Dermis blood vessel endothelial cell (primary cell): ENCODE results near the gene EPB42. TPM values are rescaled to one million over a fixed set of nuclear protein-coding genes. Genes with fewer than 3 reads are reported as not detected.
A peak's percentile ranks its signal among the peaks of the same experiment; 100 is the strongest.
"Not testable (repeated sequence)": the region's sequence is repeated elsewhere in the genome, so short reads cannot be mapped to it uniquely, and the experiment has no call there.

Source experiments
- DNase-seq: peaks from one replicate; pipeline ENCODE4 v3.0.0; 2010
- total RNA-seq: library from RNA; depleted of rRNA; stranded (reverse); fragments of >200 nt; gene quantifications from 2 replicates; pipeline ENCODE4 v1.2.3, GENCODE V29; 2014

EPB42 gene
- total RNA-seq, 1 donor from 2014 or later, result not detected

DNA sequence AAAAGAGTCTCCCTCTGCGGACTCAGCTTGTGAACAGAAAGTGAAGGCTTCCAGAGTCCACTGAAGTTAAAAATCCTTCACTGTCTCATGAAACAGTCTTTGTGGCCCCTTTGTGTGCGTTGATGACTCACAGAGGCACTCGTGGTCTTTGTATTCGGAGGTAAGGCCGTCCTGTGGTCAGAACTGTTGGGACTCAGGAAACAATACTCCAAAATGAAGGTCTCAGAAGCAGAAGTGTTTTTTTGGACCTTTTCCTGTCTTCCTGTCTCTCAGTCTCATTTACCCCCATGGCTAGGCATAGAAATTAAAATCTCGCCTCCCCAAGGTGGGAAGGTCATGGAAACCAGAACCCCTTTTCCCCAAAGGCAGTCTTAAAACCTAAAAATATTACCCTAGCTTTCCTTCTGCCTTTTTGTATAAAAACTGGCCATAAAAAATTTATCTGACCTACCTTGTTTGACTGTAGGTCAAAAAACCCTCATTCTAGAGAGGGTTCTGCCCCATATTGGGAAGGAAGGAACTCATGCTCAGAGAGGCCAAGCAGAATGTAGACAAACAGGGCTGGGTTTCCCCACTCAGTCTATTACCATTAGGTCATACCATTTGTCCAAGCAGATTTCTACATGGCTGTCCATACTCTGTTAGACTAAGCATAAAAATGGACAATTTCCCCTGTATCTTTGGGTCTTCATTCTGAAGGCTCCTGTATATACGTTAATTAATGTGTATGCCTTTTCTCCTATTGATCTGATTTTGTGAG is 19.1 kb upstream of the EPB42 start:
- DNase-seq, result peak; percentile 41

DNA sequence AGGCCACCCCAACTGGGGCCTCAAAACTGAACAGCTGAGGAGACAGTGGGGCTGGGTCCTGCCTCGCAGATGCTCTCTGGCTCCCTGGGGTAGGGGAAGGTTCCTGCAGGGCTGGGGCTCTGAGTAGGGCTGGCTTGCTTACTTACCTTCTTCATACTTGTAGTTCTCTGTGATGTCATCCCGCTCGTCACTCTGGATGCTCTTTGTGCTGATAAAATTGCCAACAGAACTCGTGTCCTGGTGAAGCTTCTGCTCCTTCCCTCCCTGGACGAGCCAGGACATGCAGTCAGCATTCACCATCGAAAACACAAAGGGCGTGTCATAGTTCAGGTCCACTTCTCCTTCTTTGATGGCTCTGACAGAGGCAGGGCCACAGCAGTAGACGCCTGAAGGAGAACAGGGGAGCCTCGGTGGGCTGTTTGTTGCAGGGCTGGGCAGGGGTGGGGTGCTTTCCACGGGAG is 17.9 kb upstream of the EPB42 start:
- no peak for DNase-seq

DNA sequence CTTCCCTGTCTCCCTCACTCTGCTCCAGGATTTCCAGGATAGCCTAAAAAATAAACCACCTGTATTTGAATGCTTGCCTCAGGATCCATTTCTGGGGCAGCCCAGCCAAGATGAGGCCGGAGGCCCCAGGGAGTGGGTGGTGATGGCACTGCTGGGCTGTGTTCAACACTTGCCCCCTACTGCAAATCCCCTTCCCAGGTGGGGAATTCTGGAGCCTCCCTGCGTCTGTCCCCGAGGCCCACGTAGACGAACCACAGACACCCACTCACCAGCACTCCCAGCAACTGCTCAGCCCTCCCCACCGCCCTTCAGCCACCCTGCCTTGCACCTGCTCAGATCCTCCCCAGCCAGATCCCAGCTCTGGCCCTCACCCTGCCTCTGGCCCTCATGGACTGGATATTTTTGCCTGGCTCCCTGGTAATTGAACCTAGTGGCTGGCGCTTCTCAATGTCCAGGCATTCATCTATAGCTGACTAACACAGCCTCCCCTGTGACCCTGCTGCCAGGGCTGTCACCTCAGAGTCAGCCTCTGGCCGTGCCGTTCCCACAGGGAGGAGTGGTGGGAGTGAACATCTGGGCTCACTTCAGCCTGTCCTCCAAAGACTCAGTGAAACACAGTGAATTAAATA is 17.1 kb upstream of the EPB42 start:
- no peak for DNase-seq

DNA sequence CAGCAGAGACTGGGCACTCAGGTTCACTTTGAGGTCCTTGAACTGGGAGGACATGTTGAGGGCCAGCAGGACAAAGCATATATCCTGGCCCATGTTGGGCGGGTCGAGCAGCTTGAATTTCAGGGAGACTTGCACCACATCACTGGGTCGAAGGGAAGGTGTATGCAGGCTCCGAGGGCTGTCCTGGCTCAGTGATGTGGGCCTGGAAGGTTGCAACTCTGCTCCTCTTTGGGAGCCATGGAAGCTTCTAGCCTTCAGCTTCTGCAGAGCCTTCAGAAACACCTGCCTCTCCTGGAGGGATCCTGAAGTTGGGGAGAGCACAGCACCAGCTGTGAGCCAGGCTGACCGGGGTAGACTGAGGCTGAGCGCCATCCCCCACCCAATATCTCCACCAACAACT is 14.7 kb upstream of the EPB42 start:
- DNase-seq, result no peak

DNA sequence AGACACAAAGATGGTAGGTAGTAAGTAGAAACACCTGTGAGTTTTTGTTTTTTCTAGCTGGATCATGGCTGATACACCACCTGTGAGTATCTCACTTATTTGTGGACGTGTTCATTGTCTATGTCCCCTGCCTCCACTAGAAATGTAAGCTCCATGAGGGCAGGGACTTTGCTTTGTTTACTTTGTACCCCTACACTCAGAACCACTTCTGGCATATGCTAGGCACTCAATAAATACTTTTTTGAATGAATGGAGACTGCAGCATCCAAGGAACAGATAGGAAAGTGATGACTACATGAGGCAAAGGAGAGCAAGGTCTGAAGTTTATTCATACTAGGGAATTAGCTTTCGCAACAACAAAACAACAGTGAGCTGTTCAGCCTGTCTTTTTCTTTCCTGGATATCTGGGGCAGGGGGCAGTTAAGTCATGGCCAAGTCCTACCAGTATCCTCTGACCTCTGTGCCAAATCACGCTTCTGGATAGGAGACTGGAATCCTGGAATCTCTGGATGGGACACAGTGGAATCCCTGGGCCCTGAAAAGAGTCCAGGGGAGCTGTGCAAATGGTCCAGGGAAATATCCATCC is 11.6 kb upstream of the EPB42 start:
- no peak for DNase-seq

DNA sequence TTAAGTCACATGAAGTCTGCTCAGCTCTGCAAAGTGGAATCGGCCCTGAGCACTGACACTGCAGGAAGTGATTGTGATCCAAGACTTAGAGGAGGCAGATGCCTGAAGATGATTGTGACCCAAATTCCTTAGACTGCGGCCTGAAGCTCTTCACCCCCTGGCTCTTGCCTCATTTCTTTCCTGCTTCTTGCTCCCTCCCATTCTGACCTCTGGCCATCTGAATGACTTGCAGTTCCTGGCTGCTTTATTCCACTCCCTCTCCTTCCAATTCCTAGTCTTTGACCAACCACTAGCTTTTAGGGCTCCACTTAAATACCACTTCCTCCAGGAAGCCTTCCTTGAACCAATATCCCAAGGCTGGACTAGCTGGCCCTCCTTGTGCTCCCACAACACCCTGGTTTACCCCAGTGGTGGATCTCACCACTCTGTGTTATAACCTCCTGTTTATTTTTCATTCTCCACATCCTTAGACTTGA is 9.9 kb upstream of the EPB42 start:
- no peak for DNase-seq

DNA sequence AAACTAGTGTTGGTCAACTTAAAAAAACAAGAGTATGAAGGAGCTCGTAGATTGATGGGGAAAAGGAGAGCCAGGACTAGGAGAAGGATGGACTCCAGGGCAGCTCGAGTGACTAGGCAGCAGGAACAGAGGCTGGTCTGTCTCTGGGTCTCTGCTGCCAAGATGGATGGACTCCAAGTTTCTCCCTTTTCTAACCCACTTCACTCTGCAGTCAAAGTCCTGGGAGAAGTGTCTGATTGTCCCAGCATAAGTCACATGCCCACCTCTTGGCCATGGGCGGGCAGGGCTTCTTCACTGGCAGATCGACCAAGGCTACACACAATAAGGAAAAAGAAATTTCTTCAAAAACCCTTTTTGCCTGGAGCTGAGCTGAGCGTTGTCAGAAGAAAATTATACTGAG is 9.2 kb upstream of the EPB42 start:
- no peak for DNase-seq

DNA sequence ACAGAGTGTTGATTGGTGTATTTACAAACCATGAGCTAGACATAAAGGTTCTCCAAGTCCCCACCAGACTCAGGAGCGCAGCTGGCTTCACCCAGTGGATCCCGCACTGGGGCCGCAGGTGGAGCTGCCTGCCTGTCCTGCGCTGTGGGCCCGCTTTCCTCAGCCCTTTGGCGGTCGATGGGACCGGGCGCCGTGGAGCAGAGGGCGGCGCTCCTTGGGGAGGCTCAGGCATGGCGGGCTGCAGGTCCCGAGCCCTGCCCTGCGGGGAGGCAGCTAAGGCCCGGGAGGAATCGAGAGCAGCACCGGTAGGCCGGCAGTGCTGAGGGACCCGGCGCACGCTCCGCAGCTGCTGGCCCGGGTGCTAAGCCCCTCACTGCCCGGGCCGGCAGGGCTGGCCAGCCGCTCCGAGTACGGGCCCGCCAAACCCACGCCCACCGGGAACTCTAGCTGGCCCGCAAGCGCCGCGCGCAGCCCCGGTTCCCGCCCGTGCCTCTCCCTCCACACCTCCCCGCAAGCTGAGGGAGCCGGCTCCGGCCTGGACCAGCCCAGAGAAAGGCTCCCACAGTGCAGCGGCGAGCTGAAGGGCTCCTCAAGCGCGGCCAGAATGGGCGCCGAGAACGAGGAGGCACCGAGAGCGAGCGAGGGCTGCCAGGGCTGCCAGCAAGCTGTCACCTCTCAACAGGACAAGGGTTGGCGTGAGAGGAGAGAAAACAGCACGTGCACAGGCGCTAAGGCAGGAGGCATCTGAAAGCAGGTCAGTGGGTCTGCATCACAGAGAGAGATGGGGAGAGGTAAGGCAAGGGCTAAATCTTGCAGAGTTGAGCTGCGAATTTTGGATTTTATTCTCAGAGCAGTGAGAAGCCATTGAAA is 5.9 kb upstream of the EPB42 start:
- DNase-seq, result no peak

DNA sequence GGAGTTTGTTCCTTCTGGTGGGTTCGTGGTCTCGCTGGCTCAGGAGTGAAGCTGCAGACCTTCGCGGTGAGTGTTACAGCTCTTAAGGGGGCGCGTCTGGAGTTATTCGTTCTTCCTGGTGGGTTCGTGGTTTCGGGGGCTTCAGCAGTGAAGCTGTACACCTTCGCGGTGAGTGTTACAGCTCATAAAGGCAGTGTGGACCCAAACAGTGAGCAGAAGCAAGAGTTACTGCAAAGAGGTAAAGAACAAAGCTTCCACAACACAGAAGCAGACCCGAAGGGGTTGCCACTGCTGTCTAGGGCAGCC is 5.1 kb upstream of the EPB42 start:
- DNase-seq, result not testable (repeated sequence)

DNA sequence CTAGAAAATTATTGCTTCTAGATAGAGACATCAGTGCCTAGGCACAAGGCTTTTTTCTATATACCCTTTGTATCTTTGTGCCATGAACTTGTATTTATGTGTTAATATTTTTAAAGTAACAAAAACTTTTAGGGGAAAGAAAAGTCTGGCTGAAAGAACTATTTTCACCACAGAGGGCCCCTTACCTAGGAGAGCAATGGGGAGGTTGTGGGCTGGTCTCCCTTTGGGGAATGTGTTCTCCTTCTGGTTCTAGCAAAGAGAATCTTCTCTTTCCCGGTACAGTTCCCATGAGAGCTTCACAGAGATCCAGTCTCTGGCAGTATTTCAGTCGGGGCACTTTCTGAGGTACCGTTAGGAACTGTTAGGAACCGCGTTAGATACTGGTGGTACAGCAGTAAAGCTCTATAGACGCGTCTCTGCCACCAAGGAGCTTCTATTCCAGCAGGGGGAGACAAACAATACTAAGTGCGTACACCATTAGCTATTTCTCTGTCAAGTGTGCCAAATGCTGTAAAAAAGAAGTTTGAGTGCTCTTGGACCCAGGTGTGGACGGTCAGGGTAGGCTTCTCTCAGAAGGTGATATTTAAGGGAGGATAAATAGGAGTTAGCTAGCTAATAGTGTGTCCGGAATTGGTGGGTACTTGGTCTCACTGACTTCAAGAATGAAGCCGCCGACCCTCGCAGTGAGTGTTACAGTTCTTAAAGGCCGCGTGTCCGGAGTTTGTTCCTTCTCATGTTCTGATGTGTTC is 4.6 kb upstream of the EPB42 start:
- peak; percentile 79 for DNase-seq

DNA sequence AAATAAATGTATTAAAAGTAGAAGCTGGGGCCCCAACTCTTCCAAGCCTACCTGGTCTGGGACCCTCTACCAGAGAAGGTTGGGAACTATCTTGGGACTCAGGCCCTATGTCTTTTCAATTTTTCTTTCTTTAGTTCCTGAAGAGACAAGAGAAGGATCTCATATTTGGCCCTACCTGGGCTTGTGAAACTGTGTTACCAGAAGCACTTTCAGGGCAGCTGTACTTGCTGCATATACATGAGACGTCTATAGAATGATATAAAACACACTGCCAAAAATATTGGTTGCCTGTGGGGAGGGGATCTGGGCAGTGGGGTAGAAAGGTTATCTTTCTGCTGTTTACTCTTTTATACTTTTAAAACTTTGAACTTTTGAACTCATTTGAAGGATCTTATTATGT is 604 bp upstream of the EPB42 start:
- no peak for DNase-seq

DNA sequence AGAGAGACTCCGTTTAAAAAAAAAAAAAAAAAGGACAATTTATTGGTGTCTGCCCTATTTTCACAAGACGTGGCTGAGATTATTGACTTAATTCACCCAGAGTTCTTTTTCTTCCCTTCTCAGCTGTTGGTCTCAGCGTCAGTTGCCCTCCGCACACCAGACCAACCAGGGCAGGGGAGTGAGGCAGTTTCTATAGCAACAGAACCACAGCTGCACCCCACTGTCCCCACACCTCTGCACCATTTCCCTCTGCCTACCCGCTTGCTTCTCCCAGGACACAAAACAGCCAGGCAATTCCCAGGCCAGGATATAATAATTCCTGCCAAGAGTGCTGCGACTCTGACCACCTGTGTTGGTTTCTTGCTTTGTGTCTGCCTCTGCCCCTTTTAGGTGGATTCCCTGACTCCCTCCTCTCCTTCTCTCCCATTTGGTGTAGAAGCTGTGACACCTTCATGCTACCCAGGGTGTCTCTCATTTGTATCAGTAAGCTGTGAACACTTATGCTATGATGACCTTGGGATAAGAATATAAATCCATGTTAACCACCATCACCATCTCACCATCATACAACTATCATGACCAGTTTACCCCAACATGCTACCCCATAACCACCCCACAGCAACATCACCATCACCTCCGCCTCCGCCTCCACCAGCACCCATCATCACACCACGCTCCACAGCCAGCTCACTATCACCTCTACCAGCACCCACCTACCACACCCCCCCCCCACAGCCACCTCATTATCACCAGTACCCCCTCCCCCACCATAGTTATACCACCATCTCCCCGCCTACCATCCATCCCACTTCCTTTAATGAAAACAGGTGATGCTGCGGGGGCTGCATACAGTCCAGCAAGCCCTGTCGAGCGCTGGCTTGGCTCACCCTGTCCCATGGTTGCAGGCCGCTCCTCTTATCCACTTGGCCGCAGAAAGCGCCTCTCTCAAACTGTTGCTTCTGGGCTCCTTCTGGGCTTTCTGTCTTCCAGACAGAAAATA is 589 bp downstream of the EPB42 start:
- DNase-seq, result no peak

DNA sequence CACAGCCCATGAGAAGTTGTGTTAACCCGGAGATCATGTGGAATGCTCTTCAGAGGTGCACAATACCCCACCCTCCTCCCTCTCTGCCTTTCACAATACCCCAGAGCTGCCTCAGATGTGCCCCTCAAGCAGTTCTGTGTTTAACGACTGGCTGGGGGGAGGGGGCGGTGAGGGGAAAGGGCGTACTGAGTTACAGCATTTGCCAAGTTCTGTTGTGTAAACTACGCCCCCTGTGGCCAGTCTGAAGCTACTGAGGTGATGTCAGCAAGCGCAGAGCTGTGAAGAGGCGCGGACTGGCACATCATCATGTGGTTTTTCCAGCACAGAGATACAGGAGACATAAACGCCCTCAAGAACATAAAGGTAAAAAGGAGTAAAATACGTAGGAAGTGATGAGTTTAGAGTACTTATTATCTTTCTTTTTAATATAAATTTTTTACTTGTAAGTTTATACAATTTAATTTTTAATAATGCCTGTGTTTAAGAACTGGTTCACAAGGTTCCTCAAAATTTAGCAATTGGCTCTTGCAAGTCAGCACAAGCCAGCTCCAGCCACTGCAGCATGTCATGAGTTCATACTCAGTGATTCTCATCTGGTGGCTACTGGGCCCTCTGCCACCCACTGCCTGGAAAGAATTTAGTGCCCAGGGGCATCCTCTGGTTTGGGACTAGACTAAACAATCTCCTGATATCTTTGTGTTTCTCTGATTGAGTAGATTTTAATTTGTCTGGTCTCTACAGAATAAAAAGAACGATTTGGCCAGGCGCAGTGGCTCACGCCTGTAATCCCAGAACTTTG is 1.7 kb downstream of the EPB42 start:
- peak; percentile 37 for DNase-seq

DNA sequence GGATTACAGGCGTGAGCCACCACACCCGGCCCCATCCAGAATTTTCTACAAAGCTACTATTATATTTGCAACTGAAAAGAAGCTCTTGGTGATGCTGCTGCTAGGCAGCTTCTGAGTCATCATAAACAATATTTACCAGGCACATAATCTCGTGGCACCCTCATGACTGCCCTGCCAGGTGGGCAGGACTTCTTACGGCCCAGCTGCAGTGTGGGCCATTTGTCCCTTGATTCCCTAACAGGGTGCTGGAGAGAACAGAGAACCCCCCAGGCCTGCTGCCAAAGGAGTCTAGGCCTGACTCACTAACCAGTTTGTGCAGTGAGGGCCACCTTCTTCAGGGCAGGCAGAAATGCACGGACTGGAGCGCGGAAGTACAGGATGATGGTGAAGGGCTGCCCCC is 4.9 kb downstream of the EPB42 start:
- no peak for DNase-seq

DNA sequence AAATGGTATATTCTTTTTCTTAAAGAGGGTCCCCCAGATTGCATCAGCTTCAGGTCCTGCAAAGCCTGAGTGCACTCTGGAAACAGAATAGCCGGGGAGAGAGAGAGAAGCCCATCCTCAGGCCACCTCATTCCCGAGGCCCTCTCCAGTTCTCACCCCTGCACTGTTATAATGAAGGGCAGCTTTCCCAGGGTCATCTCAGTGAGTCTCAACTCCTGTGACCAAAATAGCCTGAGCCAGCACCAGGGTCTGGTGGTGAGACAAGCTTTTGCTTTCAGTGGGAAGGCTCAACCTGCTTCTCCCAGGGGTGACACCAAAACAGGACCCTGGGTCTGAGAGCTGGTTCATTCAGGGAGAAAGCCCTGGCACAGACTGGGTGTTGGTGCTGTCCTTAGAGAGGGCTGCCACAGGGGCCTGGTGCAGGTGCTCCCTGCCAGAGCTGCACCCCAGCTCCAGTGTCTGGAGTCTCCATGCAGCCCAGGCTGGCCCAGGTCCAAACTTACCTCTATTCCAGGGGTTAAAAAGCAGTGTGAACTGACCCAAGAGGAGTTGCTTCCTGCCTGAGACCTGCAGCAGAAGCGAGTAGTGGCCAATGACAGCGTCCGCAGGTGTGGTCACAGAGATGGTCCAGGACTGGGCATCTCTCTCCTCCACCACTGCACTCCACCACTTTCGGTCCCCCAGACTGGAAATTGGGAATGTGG is 6.1 kb downstream of the EPB42 start:
- DNase-seq, result no peak

DNA sequence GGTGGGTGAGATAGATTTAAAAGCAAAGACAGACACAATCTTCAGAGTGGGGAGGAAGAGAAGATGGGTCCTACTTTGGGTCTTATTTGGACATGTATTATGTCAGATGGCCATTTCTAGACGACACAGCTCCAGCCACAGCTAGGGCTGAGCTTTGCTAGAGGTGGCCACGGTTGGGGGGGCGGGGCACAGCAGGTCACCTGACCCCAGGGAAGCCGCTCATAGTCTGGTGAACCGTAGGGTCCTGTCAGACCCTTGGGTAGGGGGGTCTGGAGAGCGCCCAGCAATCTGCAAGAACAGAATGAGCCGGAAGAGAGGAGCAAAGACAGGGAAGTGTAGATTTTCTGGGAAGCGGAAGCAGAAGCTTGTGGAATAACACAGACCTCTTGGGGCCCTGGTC is 6.6 kb downstream of the EPB42 start:
- DNase-seq, result no peak

DNA sequence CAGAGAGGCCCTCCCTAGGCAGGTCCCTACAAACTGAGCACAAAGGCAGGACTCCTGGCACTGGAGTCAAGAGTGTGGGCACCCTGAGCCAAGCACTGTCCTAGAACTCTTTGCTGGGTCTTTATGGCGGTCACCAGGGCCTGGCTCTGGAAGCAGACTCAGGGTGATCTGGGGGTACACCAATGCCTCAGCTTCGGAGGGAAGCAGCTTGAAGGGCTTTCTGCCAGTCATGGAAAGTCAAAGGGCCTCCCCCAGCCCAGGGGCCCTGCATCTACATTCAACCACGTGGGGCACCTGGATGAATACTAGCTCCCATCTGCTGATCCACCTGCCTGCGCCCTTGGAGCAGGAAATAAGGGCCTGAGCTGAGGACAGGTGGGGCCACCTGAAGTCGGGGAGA is 7.4 kb downstream of the EPB42 start:
- no peak for DNase-seq

DNA sequence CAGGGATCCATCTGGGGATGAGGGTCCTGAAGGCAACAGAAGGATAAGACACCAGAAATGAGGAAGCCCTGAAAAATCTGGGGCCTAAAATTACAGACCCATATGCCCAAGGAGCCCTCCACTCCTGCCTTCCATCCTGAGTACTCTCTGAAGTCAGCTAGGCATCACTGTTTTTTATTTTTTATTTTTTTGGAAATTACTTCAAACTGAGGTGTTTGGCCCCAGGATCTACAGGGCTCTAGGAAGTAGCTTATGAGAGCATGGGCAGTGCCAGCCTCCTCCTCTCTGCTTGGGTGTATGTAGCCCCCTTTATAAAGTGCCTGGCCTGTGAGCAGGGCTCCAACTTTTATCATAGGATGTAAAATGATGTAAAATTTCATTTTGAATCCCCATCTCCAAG is 7.9 kb downstream of the EPB42 start:
- DNase-seq, result no peak

DNA sequence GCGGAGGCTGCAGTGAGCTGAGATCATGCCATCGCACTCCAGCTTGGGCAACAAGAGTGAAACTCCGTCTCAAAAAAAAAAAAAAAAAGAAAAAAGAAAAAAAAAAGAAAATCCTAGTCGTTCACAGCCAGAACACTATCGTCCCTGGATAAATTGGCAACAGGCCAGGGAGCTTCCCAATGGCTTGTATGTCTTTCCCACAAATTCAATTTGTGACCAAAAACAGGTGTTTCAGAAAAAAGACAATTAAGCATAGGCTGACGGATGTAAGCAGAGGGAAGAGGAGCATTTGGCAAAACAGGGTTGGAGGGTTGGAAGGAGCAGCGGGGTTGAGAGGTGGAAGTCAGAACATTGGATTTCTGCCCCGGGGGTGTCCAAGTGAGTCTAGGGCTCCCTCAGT is 8.5 kb downstream of the EPB42 start:
- DNase-seq, result no peak
